ENCODE data around the gene MARK1.

MARK1 gene

DNA sequence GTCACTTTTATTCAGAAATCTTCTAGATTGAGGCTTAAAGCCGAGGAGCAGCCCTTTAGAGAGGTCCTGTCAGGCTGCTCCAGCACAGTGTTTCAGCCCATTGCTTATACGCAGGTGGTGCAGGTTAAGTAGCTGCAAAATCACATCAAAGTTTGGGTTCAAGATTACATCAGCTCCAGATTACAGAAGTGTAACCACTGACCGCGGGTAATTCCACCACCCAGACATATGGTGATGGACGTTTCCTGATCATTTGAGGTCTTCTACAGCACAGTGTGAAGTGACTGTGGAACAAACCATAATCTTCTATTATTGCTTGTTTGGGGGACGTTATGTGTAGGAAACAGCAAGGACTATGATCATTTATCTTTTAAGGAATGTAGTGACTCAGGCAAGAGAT lies 174.0 kb downstream of the MARK1 start:
- DNase-seq (ENCODE audit: low spot score) = peak; percentile 43
- TF ChIP-seq, protein P1, sequence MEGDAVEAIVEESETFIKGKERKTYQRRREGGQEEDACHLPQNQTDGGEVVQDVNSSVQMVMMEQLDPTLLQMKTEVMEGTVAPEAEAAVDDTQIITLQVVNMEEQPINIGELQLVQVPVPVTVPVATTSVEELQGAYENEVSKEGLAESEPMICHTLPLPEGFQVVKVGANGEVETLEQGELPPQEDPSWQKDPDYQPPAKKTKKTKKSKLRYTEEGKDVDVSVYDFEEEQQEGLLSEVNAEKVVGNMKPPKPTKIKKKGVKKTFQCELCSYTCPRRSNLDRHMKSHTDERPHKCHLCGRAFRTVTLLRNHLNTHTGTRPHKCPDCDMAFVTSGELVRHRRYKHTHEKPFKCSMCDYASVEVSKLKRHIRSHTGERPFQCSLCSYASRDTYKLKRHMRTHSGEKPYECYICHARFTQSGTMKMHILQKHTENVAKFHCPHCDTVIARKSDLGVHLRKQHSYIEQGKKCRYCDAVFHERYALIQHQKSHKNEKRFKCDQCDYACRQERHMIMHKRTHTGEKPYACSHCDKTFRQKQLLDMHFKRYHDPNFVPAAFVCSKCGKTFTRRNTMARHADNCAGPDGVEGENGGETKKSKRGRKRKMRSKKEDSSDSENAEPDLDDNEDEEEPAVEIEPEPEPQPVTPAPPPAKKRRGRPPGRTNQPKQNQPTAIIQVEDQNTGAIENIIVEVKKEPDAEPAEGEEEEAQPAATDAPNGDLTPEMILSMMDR (IDR thresholded peaks at IDR 0.05; ENCODE audit: extremely low read depth, insufficient read depth, missing control alignments) = no peak
- in situ Hi-C loops (cut with MboI; ENCODE audit: low pct_unique_long_range_greater_than_20kb, low sequenced_read_pairs, unreplicated experiment) = no loop called here

DNA sequence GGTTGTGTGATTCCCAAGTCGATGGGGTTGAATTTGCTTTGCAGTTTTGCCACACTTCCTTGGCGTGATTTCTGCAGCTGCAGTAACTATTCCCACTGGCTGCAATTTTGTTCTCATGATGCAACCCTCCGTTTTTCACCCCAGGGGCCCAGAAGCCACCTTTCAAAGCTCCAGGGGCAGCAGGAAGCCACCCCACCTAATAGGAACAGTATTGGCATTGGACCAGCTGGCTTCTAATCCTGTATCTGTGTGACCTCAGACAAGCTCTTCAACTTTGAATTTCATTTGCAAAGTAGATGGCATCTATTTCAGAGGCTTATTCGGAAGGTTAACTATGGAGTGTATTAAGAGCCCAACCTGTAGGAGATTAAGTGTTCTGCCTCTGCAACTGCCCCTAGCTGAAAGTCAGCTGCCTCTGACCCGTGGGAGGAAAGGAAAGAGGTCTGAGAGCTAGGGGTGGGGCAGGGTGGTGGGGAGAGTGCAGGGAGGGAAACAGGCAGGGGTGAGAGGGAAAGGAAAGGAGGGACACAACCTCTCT lies 174.9 kb downstream of the MARK1 start:
- no peak for DNase-seq (ENCODE audit: low spot score)

DNA sequence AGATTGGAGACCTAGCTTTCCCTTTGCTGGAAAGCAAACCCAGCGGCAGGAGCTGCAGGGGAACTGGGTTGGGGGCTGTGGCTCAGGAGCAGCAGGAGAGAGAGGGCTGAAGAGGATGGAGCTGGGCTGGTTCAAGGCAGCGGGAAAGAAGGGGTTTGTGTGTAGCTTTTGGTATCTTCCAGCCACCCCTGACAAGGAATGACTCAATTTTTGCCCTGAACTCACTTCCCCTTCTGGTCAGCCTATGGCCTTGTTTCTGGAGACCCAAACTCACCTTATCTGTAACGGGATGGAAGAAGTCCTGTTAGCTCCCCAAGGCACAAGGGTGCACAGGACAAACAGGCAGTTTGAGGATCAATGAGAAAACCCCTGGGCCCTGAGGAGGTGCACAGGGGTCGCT lies 175.4 kb downstream of the MARK1 start:
- DNase-seq (ENCODE audit: low spot score) = no peak
- TF ChIP-seq, protein P1 (IDR thresholded peaks at IDR 0.05; ENCODE audit: extremely low read depth, insufficient read depth, missing control alignments) = no peak
- in situ Hi-C loops (cut with MboI; ENCODE audit: low pct_unique_long_range_greater_than_20kb, low sequenced_read_pairs, unreplicated experiment) = no loop called here

More for the DNA sequence above, 174.9 kb downstream of the MARK1 start:
- in situ Hi-C loops (cut with MboI; ENCODE audit: low pct_unique_long_range_greater_than_20kb, low sequenced_read_pairs, unreplicated experiment) = no loop called here
- TF ChIP-seq, protein P1 (IDR thresholded peaks at IDR 0.05; ENCODE audit: extremely low read depth, insufficient read depth, missing control alignments) = no peak

DNA sequence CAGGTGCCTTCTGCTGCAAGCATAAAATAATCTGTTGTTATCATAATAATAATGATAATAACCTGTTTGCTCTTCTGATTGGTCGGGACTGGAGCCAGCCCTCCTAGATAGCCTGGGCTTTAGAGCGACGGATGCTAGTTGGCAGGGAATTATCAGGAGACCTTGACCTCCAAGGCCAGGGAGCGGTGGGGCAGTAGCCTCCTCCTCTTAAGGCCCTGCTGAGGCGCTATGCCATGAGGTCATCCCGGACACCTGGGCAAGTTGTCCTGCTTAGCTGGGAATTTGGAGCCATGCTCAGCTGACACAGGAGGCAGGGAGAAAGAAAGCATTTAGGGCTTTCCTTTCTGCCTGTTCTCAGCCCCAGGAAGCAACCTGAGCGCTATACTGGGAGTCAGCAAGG lies 177.8 kb downstream of the MARK1 start:
- in situ Hi-C loops (cut with MboI; ENCODE audit: low pct_unique_long_range_greater_than_20kb, low sequenced_read_pairs, unreplicated experiment) = no loop called here
- DNase-seq (ENCODE audit: low spot score) = no peak
- TF ChIP-seq, protein P1 (IDR thresholded peaks at IDR 0.05; ENCODE audit: extremely low read depth, insufficient read depth, missing control alignments) = no peak

DNA sequence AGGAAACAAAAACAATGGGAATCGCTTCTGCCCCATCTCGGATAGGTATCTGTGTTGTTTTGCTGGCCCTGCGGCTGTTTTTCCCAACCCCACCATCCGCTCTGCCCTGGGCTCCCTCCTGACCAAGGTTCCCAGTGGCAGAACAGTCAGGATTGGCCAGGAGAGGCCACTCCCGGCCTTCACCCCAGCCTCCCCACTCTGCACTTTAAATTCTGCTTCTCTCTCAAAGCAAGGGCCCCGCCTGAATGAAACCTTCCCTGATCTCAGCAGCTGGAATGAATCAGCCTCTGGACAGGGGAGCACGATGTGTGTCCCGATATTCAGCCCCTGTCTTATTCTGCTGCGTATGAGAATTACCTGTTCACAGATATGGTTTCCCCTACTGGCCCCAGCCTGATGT lies 178.5 kb downstream of the MARK1 start:
- TF ChIP-seq, protein P1 (IDR thresholded peaks at IDR 0.05; ENCODE audit: extremely low read depth, insufficient read depth, missing control alignments) = no peak
- no peak for DNase-seq (ENCODE audit: low spot score)
- in situ Hi-C loops (cut with MboI; ENCODE audit: low pct_unique_long_range_greater_than_20kb, low sequenced_read_pairs, unreplicated experiment) = no loop called here

DNA sequence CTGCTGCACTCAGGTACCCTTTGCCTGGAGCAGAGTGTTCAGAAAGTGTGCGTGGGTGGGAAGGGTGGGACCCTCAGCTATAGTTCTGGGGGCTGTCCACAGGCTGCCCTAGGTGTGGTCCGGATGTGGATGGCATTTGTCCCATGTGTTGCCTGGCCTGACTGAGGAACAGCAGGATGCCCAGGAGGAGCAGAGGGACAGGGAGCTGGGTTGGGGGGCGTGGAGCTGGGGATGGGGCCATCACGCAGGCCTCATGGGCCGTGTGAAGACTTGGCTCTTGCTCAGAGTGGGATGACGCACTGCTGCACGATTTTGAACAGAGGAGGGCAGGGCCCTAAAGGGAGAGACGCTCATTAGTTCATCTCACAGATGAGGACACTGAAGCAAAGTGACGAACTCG lies 179.2 kb downstream of the MARK1 start:
- TF ChIP-seq, protein P1 (IDR thresholded peaks at IDR 0.05; ENCODE audit: extremely low read depth, insufficient read depth, missing control alignments) = no peak
- DNase-seq (ENCODE audit: low spot score) = no peak
- in situ Hi-C loops (cut with MboI; ENCODE audit: low pct_unique_long_range_greater_than_20kb, low sequenced_read_pairs, unreplicated experiment) = no loop called here

DNA sequence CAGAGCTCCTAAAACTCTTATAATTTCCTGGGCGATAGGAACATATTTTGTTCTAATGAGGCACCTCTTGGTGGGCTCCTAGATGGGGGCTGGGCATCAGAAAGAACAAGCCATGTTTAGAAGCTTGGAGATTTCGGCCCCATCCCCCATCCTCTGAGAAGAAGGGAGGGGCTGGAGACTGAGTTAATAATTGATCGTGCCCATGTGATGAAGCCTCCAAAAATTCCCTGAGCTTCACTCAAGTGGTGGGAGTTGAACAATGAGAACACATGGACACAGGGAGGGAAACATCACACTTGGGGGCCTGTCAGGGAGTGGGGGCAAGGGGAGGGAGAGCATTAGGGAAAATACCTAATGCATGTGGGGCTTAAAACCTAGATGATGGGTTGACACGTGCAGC lies 180.3 kb downstream of the MARK1 start:
- no peak for DNase-seq (ENCODE audit: low spot score)
- in situ Hi-C loops (cut with MboI; ENCODE audit: low pct_unique_long_range_greater_than_20kb, low sequenced_read_pairs, unreplicated experiment) = no loop called here
- TF ChIP-seq, protein P1 (IDR thresholded peaks at IDR 0.05; ENCODE audit: extremely low read depth, insufficient read depth, missing control alignments) = no peak

Data from GM13977 (cell line).